HS-5 (cell line): Measurements from ENCODE around the gene CCT6B.
"Not testable (repeated sequence)": the region's sequence is repeated elsewhere in the genome, so short reads cannot be mapped to it uniquely, and the experiment has no call there.

Source experiments
- DNase-seq: peaks from one replicate; pipeline ENCODE4 v3.0.0-alpha.2; 2012; ENCODE audit warnings: low read depth

The CCT6B gene, protein sequence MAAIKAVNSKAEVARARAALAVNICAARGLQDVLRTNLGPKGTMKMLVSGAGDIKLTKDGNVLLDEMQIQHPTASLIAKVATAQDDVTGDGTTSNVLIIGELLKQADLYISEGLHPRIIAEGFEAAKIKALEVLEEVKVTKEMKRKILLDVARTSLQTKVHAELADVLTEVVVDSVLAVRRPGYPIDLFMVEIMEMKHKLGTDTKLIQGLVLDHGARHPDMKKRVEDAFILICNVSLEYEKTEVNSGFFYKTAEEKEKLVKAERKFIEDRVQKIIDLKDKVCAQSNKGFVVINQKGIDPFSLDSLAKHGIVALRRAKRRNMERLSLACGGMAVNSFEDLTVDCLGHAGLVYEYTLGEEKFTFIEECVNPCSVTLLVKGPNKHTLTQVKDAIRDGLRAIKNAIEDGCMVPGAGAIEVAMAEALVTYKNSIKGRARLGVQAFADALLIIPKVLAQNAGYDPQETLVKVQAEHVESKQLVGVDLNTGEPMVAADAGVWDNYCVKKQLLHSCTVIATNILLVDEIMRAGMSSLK

DNA sequence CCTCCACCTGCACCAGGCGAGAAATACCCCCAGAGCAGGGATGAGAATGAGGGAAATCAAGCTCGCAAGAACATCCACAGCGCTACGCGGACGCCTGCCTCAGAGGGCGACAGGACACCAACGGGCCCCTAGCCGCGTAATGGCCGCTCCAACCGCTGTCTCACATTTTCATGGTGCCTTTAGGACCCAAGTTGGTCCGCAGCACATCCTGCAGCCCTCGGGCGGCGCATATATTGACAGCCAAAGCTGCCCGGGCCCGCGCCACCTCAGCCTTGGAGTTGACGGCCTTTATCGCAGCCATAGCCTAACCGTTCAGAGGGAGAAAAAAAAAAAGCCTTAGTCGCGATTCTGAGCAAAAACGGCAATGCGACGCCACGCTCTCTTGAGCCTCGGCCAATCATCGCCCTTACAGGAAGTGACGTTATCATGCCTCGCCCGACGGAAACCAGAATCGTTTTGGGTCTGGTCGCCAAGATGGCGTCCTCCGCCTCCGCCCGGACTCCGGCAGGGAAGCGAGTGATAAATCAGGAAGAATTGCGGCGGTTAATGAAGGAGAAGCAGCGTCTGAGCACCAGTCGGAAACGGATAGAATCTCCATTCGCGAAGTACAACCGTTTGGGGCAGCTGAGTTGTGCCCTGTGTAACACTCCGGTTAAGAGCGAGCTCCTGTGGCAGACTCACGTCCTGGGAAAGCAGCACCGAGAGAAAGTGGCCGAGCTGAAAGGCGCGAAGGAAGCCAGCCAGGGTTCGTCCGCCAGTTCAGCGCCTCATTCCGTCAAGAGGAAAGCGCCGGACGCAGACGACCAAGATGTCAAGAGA is at the start of gene CCT6B, which contains the start of gene ZNF830:
TSS of gene CCT6B (minus strand) at position 368 of the 819 bp plus-strand sequence. CDS start at position 301, 67 bp downstream.
TSS of gene ZNF830 (plus strand) at position 448 of the 819 bp plus-strand sequence. CDS start at position 475, 27 bp downstream.
- peak; percentile 69 for DNase-seq

DNA sequence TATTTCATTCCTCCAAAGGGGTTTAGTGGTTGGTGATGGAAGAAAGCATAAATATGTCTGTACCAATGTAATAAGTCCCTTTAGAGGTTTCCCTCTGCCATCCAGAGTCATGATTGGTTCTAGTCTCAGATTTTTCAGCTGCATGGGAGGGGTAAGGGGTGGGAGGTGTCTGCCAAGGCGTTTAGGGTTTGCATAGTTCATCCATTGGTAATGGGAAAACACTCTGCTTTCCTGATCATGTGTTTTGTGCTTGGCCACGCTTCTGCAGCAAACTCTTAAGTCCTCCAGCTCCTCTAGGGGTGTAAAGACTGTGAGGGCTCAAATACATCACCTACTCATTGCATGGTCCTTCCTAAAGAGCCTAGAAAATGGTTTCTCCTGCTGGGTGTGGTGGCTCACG is 48.8 kb upstream of the CCT6B start:
- no peak for DNase-seq

DNA sequence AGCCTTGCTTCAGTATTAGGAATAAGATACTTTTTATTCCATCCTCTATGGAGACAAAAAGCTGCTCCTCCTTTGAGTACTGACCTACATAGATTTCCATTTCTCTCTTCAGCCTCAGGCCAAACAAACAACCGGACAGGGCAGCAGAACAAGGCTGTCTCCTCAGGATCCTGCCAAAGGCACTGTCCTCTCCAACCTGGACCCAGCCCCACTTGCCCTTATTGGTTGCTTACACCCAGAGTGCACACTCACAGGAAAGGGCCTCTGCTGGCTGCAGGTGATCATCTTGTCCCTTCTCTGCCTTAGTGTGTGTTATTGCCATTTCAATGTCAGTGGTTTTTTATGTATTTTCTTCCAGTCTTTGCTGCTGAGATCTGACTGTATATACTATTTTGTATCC is 45.7 kb upstream of the CCT6B start:
- DNase-seq, result no peak

DNA sequence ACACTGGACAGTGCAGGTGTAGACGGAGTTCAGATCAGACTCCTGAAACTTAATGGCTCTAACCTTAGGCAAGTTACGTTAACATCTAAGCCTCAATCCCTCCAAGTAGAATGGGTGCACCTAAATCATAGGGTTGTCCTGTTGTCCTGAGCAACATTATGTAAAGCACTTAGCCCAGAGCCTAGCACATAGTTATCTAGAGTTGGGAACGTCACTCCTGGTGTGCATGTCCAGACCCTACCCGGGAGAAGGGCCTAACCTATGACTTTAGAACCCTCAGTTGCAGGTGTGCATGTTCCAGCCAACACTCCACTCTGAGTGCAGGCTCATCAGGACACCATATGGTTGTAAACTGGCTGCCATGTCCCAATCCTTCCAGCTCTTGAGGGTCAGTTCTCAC is 45.1 kb upstream of the CCT6B start:
- no peak for DNase-seq

DNA sequence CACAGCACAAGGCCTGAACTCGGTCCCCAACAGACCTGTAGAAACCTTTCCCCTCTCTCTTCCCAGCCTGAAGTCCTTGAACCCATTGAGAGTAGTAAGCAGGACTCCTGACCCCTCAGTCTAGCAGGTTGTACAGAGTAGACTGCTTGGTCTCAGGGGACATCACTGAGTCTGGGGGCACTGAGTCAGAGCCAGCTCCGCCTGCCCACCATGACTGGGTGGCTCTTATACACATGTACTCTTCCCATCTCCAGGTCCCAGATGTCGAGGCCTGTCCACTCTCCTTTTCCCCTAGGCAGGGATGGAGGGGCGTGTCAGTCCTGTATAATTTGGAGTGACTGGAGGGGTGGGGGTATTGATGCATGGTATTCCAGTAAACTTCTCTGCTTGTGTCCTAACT is 42.5 kb upstream of the CCT6B start:
- no peak for DNase-seq

DNA sequence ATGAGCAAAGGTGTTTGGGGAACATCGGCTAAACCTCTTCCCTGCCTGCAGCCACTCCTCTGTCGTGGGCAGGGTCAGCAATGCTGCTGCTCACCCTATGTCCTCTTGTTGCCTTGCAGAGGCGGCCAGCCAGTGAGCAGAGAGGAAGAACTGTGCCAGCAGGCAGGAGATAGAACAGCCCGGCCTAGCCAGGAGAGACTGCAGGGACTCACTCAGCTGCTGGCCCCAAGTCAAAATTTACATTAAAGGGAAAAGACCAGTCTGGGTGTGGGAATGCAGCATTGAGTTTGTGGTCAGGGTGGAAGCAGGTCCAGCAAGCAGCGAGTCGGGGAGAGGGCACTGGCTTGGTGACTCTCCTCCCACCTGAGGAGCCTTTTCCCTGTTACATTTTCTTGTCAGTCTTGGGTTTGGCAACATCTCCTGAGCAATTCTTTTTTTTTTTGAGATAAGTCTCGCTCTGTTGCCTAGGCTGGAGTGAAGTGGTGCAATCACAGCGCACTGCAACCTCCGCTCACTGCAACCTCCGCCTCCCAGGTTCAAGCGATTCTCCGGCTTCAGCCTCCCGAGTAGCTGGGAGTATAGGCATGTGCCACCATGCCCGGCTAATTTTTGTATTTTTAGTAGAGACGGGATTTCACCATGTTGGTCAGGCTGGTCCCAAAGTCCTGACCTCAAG is 41.8 kb upstream of the CCT6B start:
- no peak for DNase-seq

DNA sequence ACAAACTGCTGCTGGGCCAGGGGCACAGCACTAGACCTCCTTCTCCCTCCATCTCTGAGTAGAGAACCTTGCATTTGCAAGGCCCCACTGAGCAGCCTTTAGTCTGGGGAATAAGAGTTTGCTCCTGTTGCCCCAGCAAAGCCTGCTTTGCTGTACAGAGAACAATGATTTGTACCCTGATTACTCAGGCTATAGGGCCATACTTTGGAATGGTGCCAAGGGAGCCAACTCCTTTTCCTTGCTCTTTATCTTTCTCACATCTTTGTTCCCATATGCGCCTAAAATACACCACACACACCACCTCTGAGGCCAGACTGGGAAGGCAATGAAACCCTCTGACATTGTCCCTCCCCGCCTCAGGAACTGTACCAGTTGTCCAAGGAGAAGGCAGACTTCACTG is 40.3 kb upstream of the CCT6B start:
- no peak for DNase-seq

DNA sequence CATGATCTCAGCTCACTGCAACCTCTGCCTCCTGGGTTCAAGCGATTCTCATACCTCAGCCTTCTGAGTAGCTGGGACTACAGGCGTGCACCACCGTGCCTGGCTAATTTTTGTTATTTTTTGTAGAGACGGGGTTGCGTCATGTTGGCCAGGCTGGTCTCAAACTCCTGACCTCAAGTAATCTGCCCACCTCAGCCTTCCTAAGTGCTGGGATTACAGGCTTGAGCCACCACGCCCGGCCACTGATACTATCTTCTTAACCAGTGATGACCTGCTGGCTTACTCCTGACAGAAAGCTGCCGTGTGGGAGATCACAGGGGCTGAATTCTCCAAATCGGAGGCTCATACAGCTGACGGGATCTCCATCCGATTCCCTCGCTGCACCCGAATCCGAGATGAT is 39.7 kb upstream of the CCT6B start:
- DNase-seq, result not testable (repeated sequence)

DNA sequence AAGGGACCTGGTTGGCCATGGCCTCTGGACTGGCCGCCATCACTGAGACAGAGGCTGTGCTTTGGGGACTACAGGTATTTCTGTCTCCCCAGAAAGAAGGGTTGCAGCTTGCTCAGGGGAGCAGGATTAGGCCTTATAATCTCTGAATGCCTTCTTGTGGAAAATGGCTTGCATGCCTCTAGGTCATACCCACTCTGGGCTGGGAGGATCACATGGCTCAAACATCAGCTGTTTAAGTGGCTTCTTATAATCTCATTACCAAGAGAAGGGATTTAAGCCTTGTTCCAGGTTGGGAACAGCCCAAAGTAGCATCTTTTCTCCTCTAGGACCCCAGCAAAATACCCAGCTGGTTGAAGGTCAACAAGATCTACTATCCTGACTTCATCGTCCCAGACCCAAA is 38.2 kb upstream of the CCT6B start:
- DNase-seq, result no peak

DNA sequence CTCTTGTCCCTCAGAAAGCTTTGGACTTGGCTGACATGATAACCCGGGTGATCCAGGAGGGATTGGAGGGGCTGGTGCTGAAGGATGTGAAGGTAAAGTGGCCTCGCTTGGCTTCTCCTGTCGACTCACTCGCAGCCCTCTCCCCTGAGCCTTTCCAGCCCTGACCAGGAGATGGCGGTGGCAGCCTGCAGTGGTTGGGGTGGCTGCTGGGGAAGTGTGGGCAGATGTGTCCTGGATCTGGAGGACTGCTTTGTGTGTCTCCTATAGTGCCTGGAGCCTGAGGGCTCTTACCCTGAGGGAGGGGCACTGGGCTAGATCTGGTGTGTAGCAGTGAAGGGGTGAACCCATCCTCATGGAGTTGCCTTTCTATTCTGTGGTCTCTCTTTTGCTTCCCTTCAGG is 36.9 kb upstream of the CCT6B start:
- DNase-seq, result no peak

DNA sequence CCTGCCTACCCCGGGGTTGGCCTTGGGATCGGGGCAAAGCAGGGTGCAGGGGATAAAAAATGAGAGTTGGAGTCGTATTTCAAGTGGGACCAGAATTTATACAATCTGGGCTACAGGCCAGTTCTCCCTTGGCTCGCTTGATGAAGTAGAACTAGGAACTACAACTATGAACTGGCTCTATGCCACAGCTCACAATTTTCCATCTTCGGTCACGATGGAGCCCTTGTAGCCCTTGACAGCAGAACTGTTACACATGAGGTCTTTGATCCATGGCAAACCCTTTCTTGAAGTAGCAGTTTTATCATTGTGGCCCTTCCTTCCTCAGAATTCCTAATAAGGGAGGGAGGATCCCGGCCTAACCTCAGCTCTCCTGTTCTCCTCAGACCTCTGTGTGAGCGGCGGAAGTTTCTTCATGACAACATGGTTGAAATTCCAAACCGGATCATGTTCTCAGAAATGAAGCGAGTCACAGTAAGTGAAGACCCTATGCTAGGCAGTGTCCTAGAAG is 36.1 kb upstream of the CCT6B start:
- no peak for DNase-seq

DNA sequence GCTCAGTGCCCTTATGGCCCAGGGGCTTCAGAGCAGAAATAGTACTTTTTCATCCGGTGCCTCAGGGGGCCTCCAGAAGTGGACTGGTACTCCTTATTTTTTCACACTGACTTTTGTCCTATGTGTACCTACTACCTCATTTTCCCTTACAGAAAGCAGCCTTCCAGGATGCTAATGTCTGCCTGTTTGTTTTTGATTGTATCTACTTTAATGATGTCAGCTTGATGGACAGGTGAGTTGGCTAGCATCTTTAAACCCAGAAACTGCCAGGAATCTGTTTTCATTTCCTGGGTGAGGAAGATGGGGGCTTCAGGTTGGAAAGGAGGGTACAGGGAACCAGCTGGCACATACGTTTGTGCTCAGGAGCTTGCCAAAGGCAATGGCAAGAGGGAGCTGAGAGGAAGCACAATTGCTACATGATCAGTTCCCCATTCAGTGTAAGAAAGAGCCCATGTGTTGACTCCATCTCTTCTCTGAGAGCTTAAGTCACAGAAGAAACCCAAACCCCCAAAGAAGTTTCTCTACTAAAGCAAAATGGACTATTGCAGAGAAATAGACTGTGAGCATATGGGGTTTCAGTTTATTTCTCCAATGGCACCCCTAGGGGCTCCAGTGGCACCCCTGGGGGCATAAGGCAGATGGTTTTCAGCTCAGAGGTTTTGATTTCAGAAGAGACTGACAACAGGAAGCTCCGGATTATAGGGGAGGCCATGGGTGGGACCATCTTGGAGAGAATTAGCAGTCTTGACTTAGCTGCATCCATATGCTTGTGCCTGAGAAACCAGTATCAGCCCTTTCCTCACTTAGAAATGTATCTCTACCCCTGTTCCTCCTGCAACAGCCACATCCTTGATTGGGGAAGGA is 35.4 kb upstream of the CCT6B start:
- no peak for DNase-seq

DNA sequence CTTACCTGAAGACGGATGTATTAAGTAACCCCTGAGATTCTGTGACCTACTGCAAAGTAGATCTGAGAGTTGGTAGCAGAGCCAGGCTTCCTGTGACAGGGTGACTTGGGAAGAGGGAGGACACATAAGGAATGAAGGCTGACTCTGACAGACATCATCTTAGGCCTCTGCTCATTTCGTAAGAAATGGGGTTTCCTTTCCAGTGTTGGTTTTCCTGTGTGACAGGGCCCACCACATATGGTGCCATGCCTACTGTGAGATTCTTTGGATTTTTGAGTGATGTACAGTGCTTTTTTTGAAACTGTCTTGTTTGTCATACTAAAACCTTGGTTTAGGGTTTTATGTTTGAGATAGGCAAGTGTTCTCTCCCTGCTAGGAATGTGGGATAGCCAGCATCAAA is 31.8 kb upstream of the CCT6B start:
- peak; percentile 13 for DNase-seq

DNA sequence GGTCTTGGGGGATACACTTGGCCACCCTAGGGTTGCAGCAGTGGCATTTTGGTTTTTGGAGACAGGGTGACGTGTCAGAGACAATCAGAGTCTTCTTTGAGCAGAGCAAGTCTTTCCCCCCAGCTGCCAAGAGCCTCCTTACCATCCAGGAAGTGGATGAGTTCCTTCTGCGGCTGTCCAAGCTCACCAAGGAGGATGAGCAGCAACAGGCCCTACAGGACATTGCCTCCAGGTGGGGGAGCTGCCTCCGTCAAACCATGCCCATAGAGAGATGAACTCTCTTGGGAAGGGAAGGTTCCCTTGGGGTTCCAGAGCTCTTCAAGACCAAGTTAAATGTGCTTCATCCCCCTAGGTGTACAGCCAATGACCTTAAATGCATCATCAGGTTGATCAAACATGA is 30.3 kb upstream of the CCT6B start:
- no peak for DNase-seq

DNA sequence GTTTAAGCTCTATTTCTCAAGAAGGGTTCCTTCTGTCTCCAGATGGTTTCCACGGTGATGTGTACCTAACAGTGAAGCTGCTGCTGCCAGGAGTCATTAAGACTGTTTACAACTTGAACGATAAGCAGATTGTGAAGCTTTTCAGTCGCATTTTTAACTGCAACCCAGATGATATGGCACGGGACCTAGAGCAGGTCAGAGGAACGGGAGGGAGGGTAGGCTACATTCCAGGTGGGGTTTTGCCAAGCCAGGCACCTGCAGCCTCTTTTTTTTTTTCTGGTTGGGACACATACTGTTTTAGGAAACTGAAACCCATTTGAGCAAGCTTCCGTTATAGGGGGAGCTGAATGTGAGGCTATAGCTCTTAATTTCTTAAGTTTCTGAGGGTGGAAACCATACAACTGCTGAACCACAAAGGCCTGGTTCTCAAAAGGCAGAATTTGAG is 29.7 kb upstream of the CCT6B start:
- DNase-seq, result no peak

DNA sequence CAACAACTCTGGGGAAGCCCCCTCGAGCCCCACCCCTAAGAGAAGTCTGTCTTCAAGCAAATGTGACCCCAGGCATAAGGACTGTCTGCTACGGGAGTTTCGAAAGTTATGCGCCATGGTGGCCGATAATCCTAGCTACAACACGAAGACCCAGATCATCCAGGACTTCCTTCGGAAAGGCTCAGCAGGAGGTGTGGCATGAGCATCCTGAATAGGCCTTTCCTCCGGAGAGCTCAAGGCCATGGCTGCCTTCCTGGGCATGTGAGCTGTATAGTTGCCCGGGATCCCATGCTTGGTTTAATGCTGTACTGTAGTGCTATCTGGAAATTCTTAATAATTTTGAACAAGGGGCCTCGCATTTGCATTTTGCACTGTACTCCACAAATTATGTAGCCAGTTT is 28.2 kb upstream of the CCT6B start:
- DNase-seq, result no peak

DNA sequence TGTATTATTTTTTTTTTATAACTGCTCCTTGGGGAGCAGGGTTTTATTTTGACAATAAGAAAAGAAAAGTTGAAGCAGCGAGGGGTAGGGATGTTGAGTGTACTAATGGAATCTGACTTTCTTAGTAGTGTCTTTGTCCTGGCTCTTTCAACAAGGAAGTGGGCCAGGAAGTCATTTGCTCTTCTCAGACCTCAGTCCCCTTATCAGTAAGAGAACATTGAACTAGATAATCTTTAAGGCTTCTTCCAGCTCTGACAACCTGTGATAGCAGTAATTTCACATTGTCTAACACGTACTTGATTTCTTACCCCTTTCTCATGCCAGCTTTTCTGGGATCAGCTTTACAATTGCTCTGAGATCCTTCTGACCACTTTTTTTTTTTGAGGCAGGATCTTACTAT is 27.4 kb upstream of the CCT6B start:
- no peak for DNase-seq

DNA sequence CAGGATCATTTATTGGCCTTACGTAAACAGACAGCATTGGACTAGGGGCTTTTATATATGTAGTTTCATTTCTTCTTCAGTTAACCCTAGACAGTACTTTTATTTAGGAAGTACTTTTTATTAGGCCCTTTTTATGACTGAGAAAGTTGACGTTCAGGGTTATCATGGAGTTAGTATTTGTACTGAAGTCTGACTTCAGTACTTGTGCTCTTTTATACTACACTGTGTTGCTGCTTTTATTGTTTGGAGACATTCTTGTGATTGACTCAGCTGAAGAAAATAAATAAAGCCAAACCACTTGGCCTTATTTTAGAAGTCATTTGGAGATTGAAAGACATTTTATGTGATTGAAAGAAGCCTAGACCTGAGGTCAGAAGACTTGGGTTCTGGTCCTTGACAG is 26.0 kb upstream of the CCT6B start:
- DNase-seq, result no peak

DNA sequence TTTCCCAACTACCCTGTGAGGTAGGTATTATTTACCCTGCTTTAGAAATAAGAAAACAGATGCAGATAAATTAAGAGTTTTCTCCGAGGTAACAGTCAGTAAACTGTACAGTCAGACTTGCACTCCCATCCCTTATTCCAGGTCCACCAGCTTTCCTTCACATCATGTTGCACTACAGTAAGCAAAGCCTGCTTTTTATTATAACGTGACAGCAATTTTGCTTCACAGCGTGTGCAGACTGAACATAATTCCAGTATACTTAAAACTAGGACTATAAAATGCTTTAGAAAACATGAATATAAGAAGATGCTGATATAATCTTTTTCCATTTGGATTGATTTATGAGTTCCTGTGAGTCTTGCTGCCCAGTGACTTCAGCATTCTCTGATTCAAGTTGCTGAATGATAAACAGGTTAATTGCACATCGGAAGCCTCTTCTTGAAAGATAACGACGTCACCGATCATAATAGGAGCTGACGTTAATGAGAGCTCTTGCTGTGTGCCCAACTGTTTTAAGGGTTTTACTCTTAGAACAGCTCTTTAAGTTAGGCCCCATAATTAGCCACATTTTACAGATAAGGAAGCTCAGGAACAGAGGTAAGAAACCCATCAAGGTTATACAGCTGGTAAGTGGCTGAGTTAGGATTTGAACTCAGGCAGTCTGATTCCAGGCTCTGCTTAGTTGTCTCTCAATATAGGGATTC is 20.4 kb upstream of the CCT6B start:
- DNase-seq, result no peak
